HG03103 (cell line): Measurements from ENCODE around the gene CBLIF.
"Not testable (repeated sequence)": the region's sequence is repeated elsewhere in the genome, so short reads cannot be mapped to it uniquely, and the experiment has no call there.

Source experiments
- ATAC-seq: cut with Tn5 transposase; IDR thresholded peaks from one replicate; pipeline ENCODE4 v1.9.1; 2021; ENCODE audit warnings: low read depth; ENCODE audit not compliant: unreplicated experiment

The CBLIF gene

GRCh38 chr11:59849129-59849528 is 3.8 kb upstream of the CBLIF start:
- no peak for ATAC-seq

- not testable (repeated sequence) for ATAC-seq
Measured at GRCh38 chr11:59848439-59848838, 3.1 kb upstream of the CBLIF start.

- ATAC-seq: no peak
Measured at GRCh38 chr11:59847626-59848025, 2.3 kb upstream of the CBLIF start.

- ATAC-seq: no peak
Measured at GRCh38 chr11:59846556-59846955, 1.3 kb upstream of the CBLIF start.

- ATAC-seq: no peak
Measured at GRCh38 chr11:59842316-59842715, 3.0 kb downstream of the CBLIF start.

GRCh38 chr11:59841514-59841913 is 3.8 kb downstream of the CBLIF start:
- ATAC-seq: no peak

GRCh38 chr11:59839615-59840014 is 5.7 kb downstream of the CBLIF start:
- ATAC-seq: no peak

GRCh38 chr11:59833602-59834001 is 11.7 kb downstream of the CBLIF start:
- ATAC-seq: no peak

- no peak for ATAC-seq
Measured at GRCh38 chr11:59829358-59829757, 15.9 kb downstream of the CBLIF start.

- peak; percentile 92 for ATAC-seq
Measured at GRCh38 chr11:59822989-59823566, 22.2 kb downstream of the CBLIF start.

- no peak for ATAC-seq
Measured at GRCh38 chr11:59818572-59818971, 26.7 kb downstream of the CBLIF start.

- not testable (repeated sequence) for ATAC-seq
Measured at GRCh38 chr11:59816434-59816833, 28.9 kb downstream of the CBLIF start.

GRCh38 chr11:59815754-59816153 is 29.5 kb downstream of the CBLIF start:
- no peak for ATAC-seq

GRCh38 chr11:59814021-59814420 is 31.3 kb downstream of the CBLIF start:
- ATAC-seq: no peak

- ATAC-seq: no peak
Measured at GRCh38 chr11:59813364-59813763, 31.9 kb downstream of the CBLIF start.

- ATAC-seq: no peak
Measured at GRCh38 chr11:59812220-59812619, 33.1 kb downstream of the CBLIF start.

GRCh38 chr11:59810911-59811259 is 34.4 kb downstream of the CBLIF start:
- ATAC-seq: peak; percentile 11

GRCh38 chr11:59810189-59810910 is 34.9 kb downstream of the CBLIF start, which contains the start of gene MRPL16:
Gene MRPL16, minus strand, starts transcription at chr11:59810778. Its CDS starts 120 bp downstream, at chr11:59810658.
- ATAC-seq: peak; percentile 97

- no peak for ATAC-seq
Measured at GRCh38 chr11:59807047-59807610, 38.2 kb downstream of the CBLIF start.

- ATAC-seq: no peak
Measured at GRCh38 chr11:59804061-59804460, 41.2 kb downstream of the CBLIF start.

- ATAC-seq: peak; percentile 51
Measured at GRCh38 chr11:59802639-59803176, 42.6 kb downstream of the CBLIF start.
